ENCODE measurements around the gene INF2.
A peak's percentile ranks its signal among the peaks of the same experiment; 100 is the strongest.
"Not testable (repeated sequence)": the region's sequence is repeated elsewhere in the genome, so short reads cannot be mapped to it uniquely, and the experiment has no call there.

The INF2 gene

DNA sequence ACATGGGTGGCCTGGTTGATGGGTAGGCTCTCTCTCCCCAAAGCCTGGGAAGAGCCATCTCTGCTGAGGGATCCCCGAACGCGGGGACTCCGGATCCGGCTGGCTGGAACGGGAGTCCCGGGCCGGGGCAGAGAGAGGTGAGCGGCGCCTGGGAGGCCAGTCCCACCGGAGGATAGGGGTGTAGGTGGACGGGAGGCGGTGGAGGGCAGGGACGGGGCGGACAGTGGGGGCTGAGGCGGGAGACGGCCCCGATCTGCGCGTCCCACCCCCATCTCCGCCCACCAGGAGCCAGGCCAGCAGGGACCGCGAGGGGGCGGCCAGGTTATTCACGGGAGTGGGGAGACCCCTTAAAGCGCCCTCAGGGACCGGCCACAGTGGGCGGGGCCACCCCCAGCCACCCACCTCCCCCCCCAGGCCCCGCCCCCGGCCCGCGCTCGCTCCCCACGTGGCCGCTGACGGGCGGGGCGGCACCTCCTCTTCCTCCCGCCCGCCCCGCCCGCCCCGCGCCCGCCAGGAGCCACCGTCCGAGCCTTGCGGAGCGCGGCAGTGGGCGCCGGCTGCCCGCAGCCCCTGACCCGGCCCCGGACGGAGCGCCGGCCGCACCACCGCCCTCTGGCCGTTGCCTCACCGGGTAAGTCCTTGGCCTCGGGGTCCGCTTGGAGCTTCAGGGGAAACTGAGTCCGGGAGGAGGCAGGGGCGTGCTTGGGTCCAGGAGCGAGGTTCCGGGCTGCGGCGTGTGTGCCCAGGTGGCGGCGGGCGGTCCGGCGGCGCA is at the start of gene INF2:
Gene INF2, plus strand, starts transcription at position 510 of the 772 bp plus-strand sequence. CDS start 11,748 bp downstream, outside the sequence.
- peak; percentile 63 for DNase-seq

GRCh38 chr14:104639885-104640548 is 49.4 kb upstream of the INF2 start:
- peak; percentile 63 for DNase-seq

GRCh38 chr14:104640681-104641080 is 48.7 kb upstream of the INF2 start:
- DNase-seq, result no peak

DNA sequence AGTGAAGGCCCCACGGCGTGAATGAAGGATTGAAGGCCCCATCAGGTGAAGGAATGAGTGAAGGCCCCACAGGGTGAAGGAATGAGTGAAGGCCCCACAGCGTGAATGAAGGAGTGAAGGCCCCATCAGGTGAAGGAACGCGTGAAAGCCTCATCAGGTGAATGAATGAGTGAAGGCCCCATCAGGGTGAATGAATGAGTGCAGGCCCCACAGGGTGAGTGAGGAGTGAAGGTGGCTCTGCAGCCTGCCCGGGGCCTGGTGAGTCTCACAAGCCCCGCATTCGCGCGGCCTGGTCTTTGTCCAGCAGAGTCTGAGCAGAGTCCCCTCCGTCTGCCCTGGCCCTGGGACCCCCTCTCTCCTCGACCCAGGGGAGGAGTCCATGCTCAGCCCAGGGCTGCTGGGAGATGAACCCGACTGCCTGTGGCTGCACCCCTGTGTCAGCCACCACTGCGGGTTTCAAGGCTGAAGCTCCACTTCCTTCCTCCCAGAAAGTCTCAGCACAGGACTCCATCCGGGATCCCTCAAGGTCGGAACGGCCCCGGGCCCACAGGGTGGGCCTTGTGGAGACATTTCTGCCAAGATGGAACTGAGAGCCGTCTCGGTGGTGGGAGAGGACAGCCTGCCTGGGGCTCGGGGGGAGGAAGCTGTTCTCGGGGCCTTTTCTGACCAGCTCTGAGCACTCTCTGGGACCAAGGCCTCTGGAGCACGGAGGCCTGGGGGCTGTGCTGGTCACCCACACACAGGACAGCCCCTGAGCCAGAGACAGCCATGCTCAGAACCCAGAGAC is 47.5 kb upstream of the INF2 start:
- DNase-seq, result no peak

- no peak for DNase-seq
Observed at GRCh38 chr14:104642540-104642868, 46.9 kb upstream of the INF2 start.

GRCh38 chr14:104643306-104643705 is 46.1 kb upstream of the INF2 start:
- DNase-seq, result no peak

- DNase-seq, result no peak
Observed at GRCh38 chr14:104644091-104644635, 45.3 kb upstream of the INF2 start.

DNA sequence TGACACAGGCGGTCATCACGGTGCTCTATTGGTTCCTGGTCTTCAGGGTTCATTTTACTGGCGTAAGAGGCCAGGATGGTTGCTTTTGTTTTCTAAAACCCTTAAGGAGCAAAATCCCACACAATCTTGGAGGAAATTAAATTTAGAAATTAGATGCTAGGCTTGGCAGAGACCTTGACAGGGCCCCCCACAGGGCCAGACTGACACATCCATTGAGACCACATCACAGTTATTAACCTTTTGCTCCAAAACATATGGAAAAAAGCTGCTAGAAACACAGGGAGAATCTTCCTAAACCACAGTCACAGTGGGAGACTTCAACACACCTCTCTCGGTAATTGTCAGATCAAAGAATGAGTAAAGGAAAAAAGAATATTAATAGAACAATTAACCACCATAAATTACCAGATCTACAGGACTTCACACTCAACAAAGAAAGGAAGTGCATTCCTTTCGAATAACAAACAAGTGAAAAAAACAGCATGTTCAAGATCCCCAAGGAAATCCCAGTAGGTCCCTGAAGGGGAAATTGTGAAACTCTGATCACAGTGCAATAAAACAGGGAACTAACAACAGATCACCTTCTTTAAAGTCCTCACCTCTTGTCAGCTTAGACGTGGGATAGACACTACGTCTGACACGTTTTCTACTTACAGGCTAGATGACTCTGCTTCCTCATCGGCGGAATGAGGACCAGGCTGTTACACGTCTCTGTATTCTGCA is 44.6 kb upstream of the INF2 start:
- DNase-seq, result no peak

DNA sequence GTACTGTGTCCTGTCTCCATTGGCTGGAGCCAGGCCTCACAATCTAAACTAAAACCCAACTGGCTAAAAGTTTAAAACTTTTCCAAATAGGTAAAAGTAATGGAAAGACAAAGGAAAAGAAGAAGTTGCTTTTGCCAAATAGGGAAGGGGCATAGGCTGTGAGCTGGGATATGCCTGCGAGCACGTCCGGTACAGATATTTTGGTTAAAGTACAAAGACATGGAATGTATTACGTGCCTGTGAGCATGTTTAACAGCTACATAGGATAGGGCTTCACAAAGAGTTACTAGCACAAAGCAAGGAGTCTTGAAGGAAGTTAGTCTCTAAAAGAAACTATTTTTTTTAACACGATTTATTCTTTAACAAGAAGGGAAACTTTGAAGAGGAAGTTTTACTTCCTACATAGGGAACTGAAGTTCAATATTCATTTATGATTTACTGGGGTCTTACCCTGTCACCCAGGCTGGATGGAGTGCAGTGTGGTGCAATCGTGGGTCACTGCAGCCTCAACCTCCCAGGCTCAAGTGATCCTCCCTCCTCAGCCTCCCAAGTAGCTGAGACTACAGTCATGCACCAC is 41.9 kb upstream of the INF2 start:
- DNase-seq, result no peak

DNA sequence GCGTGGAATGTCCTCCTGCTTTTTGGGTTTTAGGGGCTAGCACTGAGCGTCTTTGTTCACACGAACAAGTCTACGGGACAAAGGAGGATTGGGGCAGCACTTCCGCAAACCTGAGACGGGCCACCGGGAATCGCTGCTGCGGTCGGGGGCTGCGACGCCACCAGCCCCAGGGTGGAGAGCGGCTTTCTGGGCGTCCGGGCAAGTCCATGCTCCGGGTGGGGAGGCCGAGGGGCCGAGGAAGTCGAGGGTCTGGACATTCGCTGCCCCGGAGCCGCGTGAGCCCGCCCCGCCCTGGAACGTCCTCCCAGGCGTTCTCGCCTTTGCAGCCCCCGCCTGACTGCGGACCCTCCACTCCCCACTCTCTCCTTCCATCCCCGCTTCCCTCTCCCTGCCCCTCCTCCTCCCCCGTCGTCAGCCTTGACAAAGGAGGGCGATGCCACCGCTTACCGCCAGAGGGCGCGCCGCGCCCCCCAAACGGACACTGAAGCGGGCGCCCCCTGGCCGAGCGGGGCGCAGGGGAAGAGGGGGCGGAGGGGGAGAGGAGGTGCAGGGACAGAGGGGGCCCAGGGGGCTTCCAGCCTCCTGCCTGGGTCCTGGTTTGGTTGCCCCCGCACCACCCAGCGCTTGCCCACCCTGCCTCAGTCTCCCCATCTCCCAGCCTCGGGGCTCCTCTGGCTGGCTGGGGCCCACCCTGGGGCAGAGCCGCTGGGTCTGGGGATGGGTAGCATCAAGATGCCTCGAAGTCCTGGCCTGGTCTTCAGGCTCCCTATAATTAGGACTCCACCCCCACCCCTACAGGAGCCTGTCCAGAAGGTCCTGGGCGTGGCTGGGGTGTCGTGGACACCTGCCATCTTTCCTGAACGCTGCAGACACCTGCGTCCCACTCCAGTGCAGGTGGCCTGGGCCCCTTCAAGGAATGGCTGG is 39.1 kb upstream of the INF2 start:
- DNase-seq, result peak; percentile 54

GRCh38 chr14:104650981-104651875 is 38.2 kb upstream of the INF2 start:
- DNase-seq, result no peak

DNA sequence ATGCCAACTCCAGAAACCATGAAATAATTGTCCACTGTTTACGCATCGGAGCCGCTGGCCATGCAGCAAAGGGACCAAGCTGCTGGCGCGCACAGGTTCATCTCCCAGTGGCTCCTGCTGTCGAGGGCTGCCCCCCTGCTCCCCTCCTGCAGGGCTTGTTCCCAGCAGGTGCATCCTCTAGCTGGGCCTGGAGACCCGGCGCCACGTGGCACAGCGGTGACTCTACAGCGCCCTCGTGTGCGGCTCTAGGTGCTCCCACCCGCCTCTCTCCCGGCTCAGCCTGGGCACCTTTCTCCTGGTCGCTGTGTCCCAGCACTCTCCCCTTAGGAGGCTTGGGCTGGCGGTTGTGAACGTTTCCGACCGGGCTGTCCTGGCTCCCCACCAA is 37.5 kb upstream of the INF2 start:
- no peak for DNase-seq

DNA sequence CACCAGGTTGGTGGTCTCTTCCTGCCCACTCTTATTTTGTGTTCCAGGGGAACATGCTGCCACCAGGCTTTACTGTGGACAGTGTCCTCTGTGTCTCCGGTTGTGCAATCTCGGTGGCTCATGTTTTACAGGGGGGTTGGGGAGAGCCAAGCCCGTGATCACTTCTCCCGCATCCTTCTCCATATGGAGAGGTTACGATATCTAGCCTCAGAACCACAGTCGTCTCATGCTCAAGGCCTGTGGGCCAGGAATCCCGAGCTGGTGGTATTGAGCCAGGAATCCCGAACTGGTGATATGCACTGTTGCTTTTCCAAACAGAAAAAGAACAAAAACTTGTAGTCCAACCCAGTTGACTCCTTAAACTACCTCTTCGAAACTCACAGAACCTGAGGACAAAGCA is 37.0 kb upstream of the INF2 start:
- DNase-seq, result no peak

DNA sequence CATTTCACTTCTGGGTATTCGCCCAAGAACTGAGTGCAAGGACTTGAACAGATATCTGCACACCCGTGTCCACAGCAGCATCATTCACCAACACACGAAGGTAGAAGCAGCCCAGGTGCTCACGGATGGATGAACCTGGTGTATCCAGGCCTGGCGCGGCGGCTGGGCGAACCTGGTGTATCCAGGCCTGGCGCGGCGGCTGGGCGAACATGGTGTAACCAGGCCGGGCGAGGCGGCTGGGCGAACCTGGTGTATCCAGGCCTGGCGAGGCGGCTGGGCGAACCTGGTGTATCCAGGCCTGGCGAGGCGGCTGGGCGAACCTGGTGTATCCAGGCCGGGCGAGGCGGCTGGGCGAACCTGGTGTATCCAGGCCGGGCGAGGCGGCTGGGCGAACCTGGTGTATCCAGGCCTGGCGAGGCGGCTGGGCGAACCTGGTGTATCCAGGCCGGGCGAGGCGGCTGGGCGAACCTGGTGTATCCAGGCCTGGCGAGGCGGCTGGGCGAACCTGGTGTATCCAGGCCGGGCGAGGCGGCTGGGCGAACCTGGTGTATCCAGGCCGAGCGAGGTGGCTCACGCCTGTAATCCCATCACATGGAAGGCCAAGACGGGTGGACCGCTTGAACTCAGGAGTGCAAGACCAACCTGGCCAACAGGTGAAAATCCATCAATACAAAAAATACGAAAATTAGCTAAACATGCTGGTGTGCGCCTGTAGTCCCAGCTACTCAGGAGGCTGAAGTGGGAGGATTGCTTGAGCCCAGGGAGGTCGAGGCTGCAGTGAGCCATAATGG is 36.1 kb upstream of the INF2 start:
- not testable (repeated sequence) for DNase-seq

DNA sequence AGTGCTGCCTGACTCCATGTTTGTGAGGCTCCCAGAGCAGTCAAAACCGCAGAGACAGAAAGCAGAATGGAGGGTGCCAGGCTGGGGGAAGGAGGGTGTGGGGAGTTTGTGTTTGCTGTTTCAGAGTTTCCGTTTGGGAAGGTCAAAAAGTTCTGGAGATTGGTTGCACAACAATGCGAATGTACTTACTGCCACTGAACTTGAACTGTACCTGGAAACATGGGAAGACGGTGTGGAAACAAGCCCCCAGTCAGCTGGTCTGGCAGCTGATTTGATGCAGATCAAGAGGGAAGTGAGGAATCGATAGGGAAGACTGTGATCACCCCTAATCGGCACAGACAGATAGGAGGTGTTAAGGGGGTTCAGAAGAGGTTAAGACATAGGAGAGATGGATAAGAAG is 35.3 kb upstream of the INF2 start:
- no peak for DNase-seq

DNA sequence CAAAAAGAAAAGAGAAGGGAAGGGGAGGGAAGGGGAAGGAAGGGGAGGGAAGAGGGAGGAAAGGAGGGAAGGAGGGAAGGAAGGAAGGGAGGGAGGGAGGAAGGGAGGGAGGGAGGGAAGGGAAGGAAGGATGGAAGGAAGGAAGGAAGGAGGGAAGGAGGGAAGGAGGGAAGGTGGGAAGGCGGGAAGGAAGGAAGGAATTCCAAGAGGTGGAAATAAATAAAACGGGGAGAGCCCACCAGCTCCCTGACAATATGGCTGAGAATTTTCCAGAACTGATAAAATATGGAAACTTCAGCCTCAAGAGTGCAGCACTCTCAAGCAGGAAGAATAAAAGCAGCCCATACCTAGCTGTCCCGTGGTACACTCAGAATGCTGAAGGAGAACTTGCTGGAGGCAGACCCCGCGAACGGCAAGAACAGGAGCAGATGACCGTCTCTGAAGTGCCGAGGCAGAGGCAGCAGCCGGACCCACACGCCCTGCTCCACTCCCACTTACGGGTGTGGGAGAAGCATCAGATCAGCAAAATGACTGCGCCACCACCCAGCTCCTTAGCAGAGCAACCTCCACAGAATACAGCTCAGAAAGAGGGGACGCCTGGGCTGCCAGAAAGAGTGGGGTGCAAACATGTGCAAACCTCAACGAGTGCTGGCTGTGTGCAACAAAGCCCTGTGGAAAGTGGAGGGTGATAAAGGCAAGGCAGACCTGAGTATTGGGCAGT is 34.1 kb upstream of the INF2 start:
- DNase-seq, result no peak

DNA sequence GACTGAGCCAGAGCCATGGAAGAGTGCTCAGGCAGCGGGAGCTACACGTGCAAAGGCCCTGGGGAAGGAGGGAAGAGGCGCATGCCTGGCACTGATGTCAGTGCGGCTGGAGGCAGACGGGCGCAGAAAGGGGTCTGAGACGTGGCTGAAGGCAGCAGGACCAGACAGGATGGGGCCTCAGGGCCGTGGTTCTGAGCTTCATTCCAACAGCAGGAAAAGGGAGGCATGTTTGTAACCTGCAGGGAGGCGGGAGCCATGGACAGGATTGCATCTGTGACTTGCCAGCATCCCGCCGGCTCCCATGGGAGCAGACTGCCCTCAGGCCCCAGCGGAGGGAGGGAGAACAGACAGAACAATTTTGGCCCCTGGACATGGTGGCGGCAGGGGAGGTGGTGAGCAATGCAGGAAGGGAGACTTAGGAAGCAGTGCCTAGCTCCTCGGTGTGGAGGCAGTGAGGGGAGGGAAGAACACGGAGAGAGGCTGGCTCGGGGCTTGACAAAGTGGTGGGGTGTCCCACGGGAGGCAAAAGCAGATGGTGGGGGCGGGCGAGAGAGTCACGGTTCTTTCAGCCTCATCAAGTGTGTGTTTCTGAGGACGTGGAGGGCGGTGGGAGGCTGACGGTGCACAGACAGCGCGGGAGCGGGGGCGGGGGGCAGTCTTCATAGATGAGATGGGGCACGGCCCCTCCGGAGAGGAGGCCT is 33.3 kb upstream of the INF2 start:
- no peak for DNase-seq

- DNase-seq, result no peak
Observed at GRCh38 chr14:104657101-104657524, 32.3 kb upstream of the INF2 start.
